ENCODE data around the gene PARN. TPM values are rescaled to one million over a fixed set of nuclear protein-coding genes. Genes with fewer than 3 reads are reported as not detected.

The PARN gene
- total and polyA plus RNA-seq, 2 of the 4 experiments (the other 2 are of a cell fraction): 24.6 to 25.1 TPM

DNA sequence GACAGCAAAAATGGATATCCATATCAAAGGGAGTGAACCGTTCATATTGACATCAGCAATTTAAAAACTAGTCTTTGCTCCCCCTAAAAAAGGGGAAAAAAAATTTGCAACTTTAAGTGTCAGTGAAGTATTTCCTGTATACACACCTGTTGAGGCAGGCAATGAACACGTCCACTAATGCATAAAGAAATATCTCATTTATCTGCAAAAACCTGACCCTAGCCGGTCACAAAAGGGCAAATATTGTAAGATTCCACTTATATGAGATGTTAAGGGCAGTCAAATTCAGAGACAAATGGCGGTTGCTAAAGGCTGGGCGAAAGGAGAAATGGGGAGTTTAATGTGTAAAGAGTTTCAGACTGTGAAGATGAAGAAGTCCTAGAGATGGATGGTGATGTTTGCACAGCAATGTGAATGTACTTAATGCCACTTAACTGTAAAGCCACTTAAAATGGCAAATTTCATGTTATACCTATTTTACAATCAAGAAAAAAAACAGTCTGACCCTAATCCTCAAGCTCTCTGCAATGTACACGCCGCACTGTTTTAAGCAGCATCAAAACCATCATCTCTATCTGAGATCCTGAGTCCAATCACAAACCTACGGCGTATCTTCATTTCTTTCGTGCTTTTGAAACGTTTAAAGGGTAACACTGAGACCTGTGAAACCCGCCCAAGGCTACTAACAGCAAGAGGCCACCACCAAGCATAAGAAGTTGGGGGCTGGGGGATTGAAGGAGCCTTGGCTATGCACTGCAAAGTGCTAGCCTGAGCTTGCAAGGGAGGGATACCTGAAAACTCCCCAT lies 1.1 kb downstream of the PARN start:
- H2AK5ac ChIP-seq (ENCODE audit: low read depth, low read length): peak overlapping the region; percentile 79
- H3K27me3 ChIP-seq (ENCODE audit: control insufficient read depth, insufficient read depth, low read length): no peaks in the 10 kb centered on the region
- DNase-seq (no peak), ATAC-seq (ENCODE audit: low read depth) (no peak)
- H3K14ac ChIP-seq (replicated peaks; ENCODE audit: low read depth, low read length): peak overlapping the region; percentile 86
- H3K9ac ChIP-seq (ENCODE audit: low read depth, low read length): peak overlapping the region; percentile 86
- H3K36me3 ChIP-seq (ENCODE audit: control insufficient read depth, insufficient read depth, low read length): peaks cover 9% of the 10 kb centered on the region
- H4K5ac ChIP-seq (ENCODE audit: low read depth, low read length): peak overlapping the region; percentile 42
- TF ChIP-seq POLR2A (IDR thresholded peaks at IDR 0.05; ENCODE audit: low read depth, low read length): no peak
- TF ChIP-seq FOS (IDR thresholded peaks at IDR 0.05; ENCODE audit: low read depth, low read length): no peak
- no peak for TF ChIP-seq MAFK (IDR thresholded peaks at IDR 0.05; ENCODE audit: low read depth, low read length)
- no peak for TF ChIP-seq MXI1 (IDR thresholded peaks at IDR 0.05; ENCODE audit: borderline replicate concordance, low read depth, low read length)
- TF ChIP-seq, protein P1, sequence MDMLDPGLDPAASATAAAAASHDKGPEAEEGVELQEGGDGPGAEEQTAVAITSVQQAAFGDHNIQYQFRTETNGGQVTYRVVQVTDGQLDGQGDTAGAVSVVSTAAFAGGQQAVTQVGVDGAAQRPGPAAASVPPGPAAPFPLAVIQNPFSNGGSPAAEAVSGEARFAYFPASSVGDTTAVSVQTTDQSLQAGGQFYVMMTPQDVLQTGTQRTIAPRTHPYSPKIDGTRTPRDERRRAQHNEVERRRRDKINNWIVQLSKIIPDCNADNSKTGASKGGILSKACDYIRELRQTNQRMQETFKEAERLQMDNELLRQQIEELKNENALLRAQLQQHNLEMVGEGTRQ (IDR thresholded peaks at IDR 0.05; ENCODE audit: low read depth, low read length): no peak
- TF ChIP-seq NFE2L2 (IDR thresholded peaks at IDR 0.05; ENCODE audit: low read depth, low read length): no peak
- no peak for TF ChIP-seq RAD21 (IDR thresholded peaks at IDR 0.05; ENCODE audit: low read length)
- no peak for TF ChIP-seq RFX5 (IDR thresholded peaks at IDR 0.05; ENCODE audit: low read depth, low read length)
- TF ChIP-seq CHD1 (IDR thresholded peaks at IDR 0.05; ENCODE audit: low read depth, low read length): no peak
- H2BK120ac ChIP-seq (ENCODE audit: low read depth, low read length): no peak overlapping the region; the same call in 1 of the 2 replicates
- H3K9me1 ChIP-seq (ENCODE audit: insufficient read depth, low read length): no peaks in the 10 kb centered on the region; the same call in 1 of the 2 replicates
- H3K4me1 ChIP-seq (ENCODE audit: control insufficient read depth, insufficient read depth, low read length): peaks cover 6% of the 10 kb centered on the region
- H3K27ac ChIP-seq (ENCODE audit: insufficient read depth, low read length): peak overlapping the region; percentile 81
- no peak overlapping the region for H2BK15ac ChIP-seq (ENCODE audit: low read depth, low read length)
- peak overlapping the region; percentile 86 to 92 for H4K8ac ChIP-seq (ENCODE audit: low read depth in 2 of 2, low read length in 2 of 2)
- WGBS, 2 experiments (ENCODE audit: extremely low coverage in 2 of 2, insufficient read length in 1 of 2): 95% methylated on average over 2 of the region's 12 CpGs; no CpG with 5 or more reads in 1 of the 2 experiments
- peak overlapping the region; percentile 84 for H3K4ac ChIP-seq (ENCODE audit: low read depth, low read length)
- peak overlapping the region; percentile 73 for H3K4me3 ChIP-seq (ENCODE audit: insufficient read depth, low read depth, low read length)
- H4K91ac ChIP-seq (ENCODE audit: insufficient read depth, low read depth, low read length): peak overlapping the region; percentile 53; the same call in 1 of the 2 replicates
- H2BK5ac ChIP-seq (ENCODE audit: low read depth, low read length, poor library complexity, severe bottlenecking): no peak overlapping the region
- H3K18ac ChIP-seq (ENCODE audit: low read depth, low read length): no peak overlapping the region
- H2AFZ ChIP-seq (replicated peaks; ENCODE audit: low read length, poor library complexity): peak overlapping the region; percentile 94
- H3K23ac ChIP-seq (ENCODE audit: low read depth, low read length): peak overlapping the region; percentile 89
- BruUV-seq (replicated peaks): TSS peak; percentile 16
- H3K56ac ChIP-seq (ENCODE audit: extremely low read depth, insufficient read depth, low read length): peak overlapping the region; percentile 72; the same call in 1 of the 2 replicates
- no peak overlapping the region for H2BK20ac ChIP-seq (ENCODE audit: low read depth, low read length)
- peak overlapping the region; percentile 99 for H3K4me2 ChIP-seq (ENCODE audit: low read depth, low read length)
- in situ Hi-C loops (cut with MboI; ENCODE audit: low sequenced_read_pairs) (loop anchor here (25.0 kb wide), 1 partner anchor 333 kb away; no protein-coding TSS in a partner anchor), dilution Hi-C loops (cut with HindIII; ENCODE audit: low sequenced_read_pairs, unreplicated experiment) (no loop called here), intact Hi-C loops (cut with micrococcal nuclease) (no loop called here)
- H2AK9ac ChIP-seq (replicated peaks; ENCODE audit: low read depth, low read length, poor library complexity): peak overlapping the region; percentile 96
- ChIA-PET POLR2A (ENCODE audit: unreplicated experiment) (no interaction called here), CTCF (no interaction called here)
- H3K9me3 ChIP-seq (ENCODE audit: control insufficient read depth, insufficient read depth, low read length): no peaks in the 10 kb centered on the region
- H4K20me1 ChIP-seq (ENCODE audit: insufficient read depth, low read length): peaks cover 3% of the 10 kb centered on the region; the same call in 1 of the 2 replicates
- H3K79me1 ChIP-seq (ENCODE audit: low read depth in 1 of 2, low read length in 2 of 2): peaks cover 14 to 33% of the 10 kb centered on the region in 2 experiments
